SK-N-SH treated with all-trans-retinoic acid at 6 μM for 48 hours (cell line): ENCODE results near the gene MAB21L3.

Source experiments
- CREB5 ChIP-seq: fragments of 250-450 bp; sonication (Bioruptor Pico); IDR thresholded peaks from 2 replicates; pipeline ENCODE4 v1.5.1; 2020; ENCODE audit warnings: low read depth, mild to moderate bottlenecking, moderate library complexity
- CSRNP3 ChIP-seq: fragments of 250-450 bp; sonication (Bioruptor Pico); IDR thresholded peaks from 2 replicates; pipeline ENCODE4 v1.5.1; 2021; ENCODE audit warnings: mild to moderate bottlenecking, moderate library complexity
- ESRRG ChIP-seq: fragments of 250-450 bp; sonication (Bioruptor Pico); IDR thresholded peaks from 2 replicates; pipeline ENCODE4 v1.6.1; 2021; ENCODE audit warnings: mild to moderate bottlenecking
- ZFP30 ChIP-seq: fragments of 450-650 bp; formaldehyde crosslinking; IDR thresholded peaks from 2 replicates; pipeline ENCODE4 v1.5.0; 2022; ENCODE audit warnings: mild to moderate bottlenecking, moderate library complexity
- ZNF70 ChIP-seq: fragments of 450-650 bp; formaldehyde crosslinking; IDR thresholded peaks from 2 replicates; pipeline ENCODE4 v1.5.0; 2020; ENCODE audit warnings: mild to moderate bottlenecking, moderate library complexity
- ZNF8 ChIP-seq: fragments of 450-650 bp; formaldehyde crosslinking; IDR thresholded peaks from 2 replicates; pipeline ENCODE4 v1.5.0; 2020; ENCODE audit warnings: mild to moderate bottlenecking, moderate library complexity

DNA sequence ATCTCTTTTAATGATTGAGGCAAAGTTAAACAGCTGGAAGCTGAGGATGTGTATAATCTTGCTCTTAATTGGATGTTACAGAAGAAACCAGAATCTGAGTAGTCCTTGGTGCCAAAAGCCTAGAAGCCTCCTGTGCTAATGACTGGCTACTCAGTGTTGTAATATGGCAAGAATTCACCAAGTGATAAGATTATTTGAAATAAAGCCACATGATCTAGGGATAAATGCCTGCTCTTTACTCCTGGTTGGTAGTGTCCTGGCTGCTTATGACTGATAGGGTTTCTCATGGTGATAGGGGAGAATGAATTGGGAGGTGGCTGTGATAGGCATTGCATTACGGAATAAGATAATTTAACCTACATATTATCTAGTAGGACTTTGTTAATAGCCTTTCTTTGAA, 13.6 kb upstream of the MAB21L3 start:
- TF ChIP-seq ESRRG (CRISPR knock-in tag) (no peak), ZFP30 (no peak), CSRNP3 (CRISPR knock-in tag) (no peak), ZNF70 (CRISPR knock-in tag) (no peak), CREB5 (CRISPR knock-in tag) (no peak), ZNF8 (CRISPR knock-in tag) (no peak)
